DND-41 (cell line): ENCODE results near the gene MATK.

Experiments
- ATAC-seq: fragments of 200-7000 bp; cut with Tn5 transposase; 3 replicates; pipeline ENCODE4 v1.9.1; 2021; ENCODE audit warnings: low read depth; ENCODE audit not compliant: insufficient read depth
- DNase-seq: peaks from one replicate; pipeline ENCODE4 v3.0.0-alpha.2; 2020
- H2AFZ ChIP-seq: 2 replicates; pipeline ENCODE4 v1.6.0; 2012; ENCODE audit warnings: low read depth, low read length
- H3K27ac ChIP-seq: 2 replicates; pipeline ENCODE4 v1.5.1; 2012; ENCODE audit warnings: low read length, inconsistent platforms
- H3K27me3 ChIP-seq: fragments of 200-600 bp; sonication (generic); 2 replicates; pipeline ENCODE4 v1.6.0; 2012; ENCODE audit warnings: low read length, mild to moderate bottlenecking, inconsistent platforms; ENCODE audit not compliant: insufficient read depth, poor library complexity
- H3K36me3 ChIP-seq: 2 replicates; pipeline ENCODE4 v1.5.1; 2012; ENCODE audit warnings: low read length, inconsistent platforms; ENCODE audit not compliant: insufficient read depth
- H3K4me1 ChIP-seq: 2 replicates; pipeline ENCODE4 v1.5.1; 2012; ENCODE audit warnings: mild to moderate bottlenecking, low read length; ENCODE audit not compliant: insufficient read depth
- H3K4me2 ChIP-seq: 2 replicates; pipeline ENCODE4 v1.6.0; 2012; ENCODE audit warnings: mild to moderate bottlenecking, moderate library complexity, low read length, inconsistent platforms; ENCODE audit not compliant: insufficient read depth
- H3K4me3 ChIP-seq, 2 experiments: fragments of 200-600 bp in 1 of 2; shearing (Covaris generic) in 1 of 2; 2 replicates each; pipeline ENCODE4 v1.5.1; 2012 to 2016; ENCODE audit warnings: inconsistent platforms in 2 of 2, low read length in 2 of 2, mild to moderate bottlenecking in 2 of 2, low read depth in 1 of 2, moderate library complexity in 1 of 2
- H3K79me2 ChIP-seq: 2 replicates; pipeline ENCODE4 v1.6.0; 2012; ENCODE audit warnings: low read length, inconsistent platforms; ENCODE audit not compliant: insufficient read depth
- H3K9ac ChIP-seq: 2 replicates; pipeline ENCODE4 v1.6.0; 2012; ENCODE audit warnings: low read depth, mild to moderate bottlenecking, inconsistent platforms, low read length, moderate library complexity
- H3K9me3 ChIP-seq: 2 replicates; pipeline ENCODE4 v1.5.1; 2012; ENCODE audit warnings: low read length, moderate library complexity, mild to moderate bottlenecking, inconsistent platforms; ENCODE audit not compliant: insufficient read depth, severe bottlenecking
- H4K20me1 ChIP-seq: 2 replicates; pipeline ENCODE4 v1.6.0; 2012; ENCODE audit warnings: low read length; ENCODE audit not compliant: insufficient read depth
- EZH2 ChIP-seq: IDR thresholded peaks from 3 replicates; pipeline ENCODE4 v1.6.1; 2012; ENCODE audit warnings: borderline replicate concordance, low read depth, mild to moderate bottlenecking, moderate library complexity, low read length, inconsistent platforms; ENCODE audit not compliant: severe bottlenecking
- TF ChIP-seq, protein P1 (sequence below): IDR thresholded peaks from 2 replicates; pipeline ENCODE4 v1.5.1; 2012; ENCODE audit warnings: borderline replicate concordance, low read length, moderate library complexity, mild to moderate bottlenecking; ENCODE audit not compliant: poor library complexity, severe bottlenecking; ENCODE audit errors: extremely low read depth

Gene MATK

DNA sequence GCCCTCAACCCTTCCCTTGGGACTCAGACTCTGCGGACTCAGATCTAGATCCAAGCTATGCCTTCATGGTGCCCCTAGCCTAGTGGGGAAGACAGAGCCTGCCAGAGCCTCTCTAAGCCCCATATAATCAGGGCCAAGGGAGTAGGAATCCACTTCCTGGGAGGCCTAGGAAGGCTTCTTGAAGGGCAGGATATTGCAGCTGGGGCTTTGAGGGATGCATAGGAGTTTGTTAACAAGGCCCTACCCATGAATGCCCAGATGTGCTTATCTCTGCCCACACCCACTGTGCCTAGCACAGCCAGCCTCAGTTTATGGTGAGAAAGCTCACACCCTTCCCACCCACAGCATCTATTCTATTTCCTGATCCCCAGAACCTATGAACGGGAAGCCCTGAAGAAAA, 36.0 kb downstream of the MATK start:
- no peak overlapping the region for H3K4me3 ChIP-seq
- DNase-seq = no peak
- no peak for TF ChIP-seq EZH2
- TF ChIP-seq, protein P1, sequence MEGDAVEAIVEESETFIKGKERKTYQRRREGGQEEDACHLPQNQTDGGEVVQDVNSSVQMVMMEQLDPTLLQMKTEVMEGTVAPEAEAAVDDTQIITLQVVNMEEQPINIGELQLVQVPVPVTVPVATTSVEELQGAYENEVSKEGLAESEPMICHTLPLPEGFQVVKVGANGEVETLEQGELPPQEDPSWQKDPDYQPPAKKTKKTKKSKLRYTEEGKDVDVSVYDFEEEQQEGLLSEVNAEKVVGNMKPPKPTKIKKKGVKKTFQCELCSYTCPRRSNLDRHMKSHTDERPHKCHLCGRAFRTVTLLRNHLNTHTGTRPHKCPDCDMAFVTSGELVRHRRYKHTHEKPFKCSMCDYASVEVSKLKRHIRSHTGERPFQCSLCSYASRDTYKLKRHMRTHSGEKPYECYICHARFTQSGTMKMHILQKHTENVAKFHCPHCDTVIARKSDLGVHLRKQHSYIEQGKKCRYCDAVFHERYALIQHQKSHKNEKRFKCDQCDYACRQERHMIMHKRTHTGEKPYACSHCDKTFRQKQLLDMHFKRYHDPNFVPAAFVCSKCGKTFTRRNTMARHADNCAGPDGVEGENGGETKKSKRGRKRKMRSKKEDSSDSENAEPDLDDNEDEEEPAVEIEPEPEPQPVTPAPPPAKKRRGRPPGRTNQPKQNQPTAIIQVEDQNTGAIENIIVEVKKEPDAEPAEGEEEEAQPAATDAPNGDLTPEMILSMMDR = no peak
- no peaks in the 10 kb centered on the region for H3K9me3 ChIP-seq
- H3K4me1 ChIP-seq = no peaks in the 10 kb centered on the region
- no peaks in the 10 kb centered on the region for H3K27me3 ChIP-seq
- H2AFZ ChIP-seq = no peak overlapping the region
- no peak overlapping the region for H3K27ac ChIP-seq
- no peaks in the 10 kb centered on the region for H3K79me2 ChIP-seq
- no peaks in the 10 kb centered on the region for H4K20me1 ChIP-seq
- H3K4me2 ChIP-seq = no peak overlapping the region
- ATAC-seq = no peak
- H3K36me3 ChIP-seq = peaks cover 36% of the 10 kb centered on the region
- no peak overlapping the region for H3K9ac ChIP-seq

DNA sequence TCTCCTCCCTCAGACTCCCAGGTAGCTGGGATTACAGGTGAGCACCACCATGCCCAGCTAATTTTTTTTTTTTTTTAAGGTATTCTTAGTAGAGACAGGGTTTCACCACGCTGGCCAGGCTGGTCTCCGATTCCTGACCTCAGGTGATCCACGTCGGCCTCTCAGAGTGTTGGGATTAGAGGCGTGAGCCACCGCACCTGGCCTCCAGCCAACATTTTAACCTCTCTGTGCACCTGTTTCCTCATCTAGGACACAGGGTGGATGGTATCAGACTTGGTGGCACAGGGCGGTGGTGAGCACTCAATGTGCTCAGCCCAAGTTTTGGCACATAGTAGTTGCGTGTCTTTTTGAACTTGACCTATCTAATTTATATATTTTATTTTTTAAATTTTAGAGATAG, 37.2 kb downstream of the MATK start:
- H3K36me3 ChIP-seq = peaks cover 32% of the 10 kb centered on the region
- no peaks in the 10 kb centered on the region for H4K20me1 ChIP-seq
- ATAC-seq = no peak

DNA sequence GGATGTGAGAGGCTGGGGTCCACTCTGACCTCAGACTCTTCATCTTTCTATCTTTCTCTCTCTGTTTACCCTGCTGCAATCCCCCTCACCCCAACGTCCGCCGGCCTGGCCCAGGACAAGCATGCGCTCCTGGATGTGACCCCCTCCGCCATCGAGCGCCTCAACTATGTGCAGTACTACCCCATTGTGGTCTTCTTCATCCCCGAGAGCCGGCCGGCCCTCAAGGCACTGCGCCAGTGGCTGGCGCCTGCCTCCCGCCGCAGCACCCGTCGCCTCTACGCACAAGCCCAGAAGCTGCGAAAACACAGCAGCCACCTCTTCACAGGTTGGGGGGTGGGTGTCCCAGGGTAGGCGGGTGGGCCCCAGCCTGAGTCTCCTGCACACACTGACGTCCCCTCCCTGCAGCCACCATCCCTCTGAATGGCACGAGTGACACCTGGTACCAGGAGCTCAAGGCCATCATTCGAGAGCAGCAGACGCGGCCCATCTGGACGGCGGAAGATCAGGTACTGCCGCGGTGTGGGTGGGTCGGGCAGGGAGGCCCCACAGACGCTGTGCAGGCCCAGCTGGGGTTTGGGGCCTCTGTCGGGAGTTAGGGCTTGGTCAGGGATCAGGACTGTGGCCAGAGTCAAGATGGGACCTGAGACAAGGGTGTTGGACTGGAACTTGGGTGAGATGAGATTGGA, 39.7 kb downstream of the MATK start:
- H3K27ac ChIP-seq = no peak overlapping the region
- no peak overlapping the region for H3K4me3 ChIP-seq
- DNase-seq = no peak
- no peak overlapping the region for H2AFZ ChIP-seq
- no peak overlapping the region for H3K9ac ChIP-seq
- no peak for TF ChIP-seq EZH2
- TF ChIP-seq, protein P1 = no peak
- H3K36me3 ChIP-seq = peaks cover 22% of the 10 kb centered on the region
- no peak overlapping the region for H3K4me2 ChIP-seq
- no peaks in the 10 kb centered on the region for H4K20me1 ChIP-seq
- no peaks in the 10 kb centered on the region for H3K79me2 ChIP-seq
- no peak for ATAC-seq
- no peaks in the 10 kb centered on the region for H3K27me3 ChIP-seq
- H3K9me3 ChIP-seq = no peaks in the 10 kb centered on the region
- H3K4me1 ChIP-seq = no peaks in the 10 kb centered on the region

More for the DNA sequence above, 37.2 kb downstream of the MATK start:
- no peak overlapping the region for H2AFZ ChIP-seq
- no peak overlapping the region for H3K4me2 ChIP-seq
- H3K79me2 ChIP-seq = no peaks in the 10 kb centered on the region
- DNase-seq = no peak
- no peak overlapping the region for H3K27ac ChIP-seq
- H3K9ac ChIP-seq = no peak overlapping the region
- H3K4me1 ChIP-seq = no peaks in the 10 kb centered on the region
- TF ChIP-seq, protein P1 = no peak
- no peak for TF ChIP-seq EZH2
- H3K27me3 ChIP-seq = no peaks in the 10 kb centered on the region
- H3K9me3 ChIP-seq = no peaks in the 10 kb centered on the region
- H3K4me3 ChIP-seq = no peak overlapping the region
